GM21423 (cell line): Measurements from ENCODE around the gene SFMBT1.
A peak's percentile ranks its signal among the peaks of the same experiment; 100 is the strongest.

ENCODE experiments used
- ATAC-seq: cut with Tn5 transposase; IDR thresholded peaks from one replicate; pipeline ENCODE4 v1.9.1; 2021; ENCODE audit warnings: mild to moderate bottlenecking, moderate library complexity; ENCODE audit not compliant: unreplicated experiment

Gene SFMBT1

GRCh38 chr3:52998771-52999513 lies 46.9 kb downstream of the SFMBT1 start:
- ATAC-seq, result no peak

GRCh38 chr3:52990637-52991036 lies 55.2 kb downstream of the SFMBT1 start:
- no peak for ATAC-seq

GRCh38 chr3:52986938-52987337 lies 58.9 kb downstream of the SFMBT1 start:
- ATAC-seq, result no peak

- no peak for ATAC-seq
Measured at GRCh38 chr3:52986049-52986448, 59.8 kb downstream of the SFMBT1 start.

GRCh38 chr3:52983828-52984227 lies 62.0 kb downstream of the SFMBT1 start:
- peak; percentile 10 for ATAC-seq

GRCh38 chr3:52983336-52983807 lies 62.5 kb downstream of the SFMBT1 start:
- ATAC-seq, result peak; percentile 75

GRCh38 chr3:52982839-52983238 lies 63.0 kb downstream of the SFMBT1 start:
- peak; percentile 33 for ATAC-seq

GRCh38 chr3:52979190-52979983 lies 66.5 kb downstream of the SFMBT1 start:
- no peak for ATAC-seq

- ATAC-seq, result no peak
Measured at GRCh38 chr3:52978109-52978754, 67.6 kb downstream of the SFMBT1 start.

GRCh38 chr3:52973806-52974205 lies 72.1 kb downstream of the SFMBT1 start:
- ATAC-seq, result no peak

- ATAC-seq, result no peak
Measured at GRCh38 chr3:52971895-52972294, 74.0 kb downstream of the SFMBT1 start.

GRCh38 chr3:52967398-52967797 lies 78.5 kb downstream of the SFMBT1 start:
- no peak for ATAC-seq

- no peak for ATAC-seq
Measured at GRCh38 chr3:52962160-52962559, 83.7 kb downstream of the SFMBT1 start.

- no peak for ATAC-seq
Measured at GRCh38 chr3:52959773-52960172, 86.1 kb downstream of the SFMBT1 start.

GRCh38 chr3:52939600-52939999 lies 106.3 kb downstream of the SFMBT1 start:
- no peak for ATAC-seq

GRCh38 chr3:52934630-52935530 lies 111.0 kb downstream of the SFMBT1 start:
- no peak for ATAC-seq

GRCh38 chr3:52931889-52932288 lies 114.0 kb downstream of the SFMBT1 start:
- no peak for ATAC-seq

- no peak for ATAC-seq
Measured at GRCh38 chr3:52931328-52931727, 114.5 kb downstream of the SFMBT1 start.

- no peak for ATAC-seq
Measured at GRCh38 chr3:52930748-52931147, 115.1 kb downstream of the SFMBT1 start.

GRCh38 chr3:52926554-52926953 lies 119.3 kb downstream of the SFMBT1 start:
- ATAC-seq, result no peak
